Activated naive CD4-positive, alpha-beta T cell treated with anti-CD3 and anti-CD28 coated beads, Interleukin-2, amount 10 ng/mL, durations not matched to agents 7 days and 5 days (primary cell): ENCODE results near the gene EDC4.
"Not testable (repeated sequence)": the region's sequence is repeated elsewhere in the genome, so short reads cannot be mapped to it uniquely, and the experiment has no call there.

Experiments used
- CTCF ChIA-PET: fragments of 350-600 bp; sonication (Branson Sonifier 250); formaldehyde crosslinking; loops from one replicate; lab custom pipeline; 2021; ENCODE audit warnings: antibody characterized with exemption; lab: Charles Lee
- DNase-seq: peaks from one replicate; pipeline ENCODE4 v3.0.0-alpha.2; 2020
- H3K27ac Mint-ChIP-seq: one replicate; pipeline ENCODE4 v1.8.0; 2021; ENCODE audit warnings: mild to moderate bottlenecking, moderate library complexity, mixed read lengths
- H3K27me3 Mint-ChIP-seq: one replicate; pipeline ENCODE4 v1.8.0; 2021; ENCODE audit warnings: mild to moderate bottlenecking, mixed read lengths
- H3K36me3 Mint-ChIP-seq: one replicate; pipeline ENCODE4 v1.8.0; 2021; ENCODE audit warnings: mixed read lengths
- H3K4me1 Mint-ChIP-seq: one replicate; pipeline ENCODE4 v1.8.0; 2021; ENCODE audit warnings: mixed read lengths
- H3K4me3 Mint-ChIP-seq: one replicate; pipeline ENCODE4 v1.8.0; 2021; ENCODE audit warnings: mild to moderate bottlenecking, moderate library complexity, mixed read lengths
- H3K9me3 Mint-ChIP-seq: one replicate; pipeline ENCODE4 v1.8.0; 2021; ENCODE audit warnings: mixed read lengths

Gene EDC4

DNA sequence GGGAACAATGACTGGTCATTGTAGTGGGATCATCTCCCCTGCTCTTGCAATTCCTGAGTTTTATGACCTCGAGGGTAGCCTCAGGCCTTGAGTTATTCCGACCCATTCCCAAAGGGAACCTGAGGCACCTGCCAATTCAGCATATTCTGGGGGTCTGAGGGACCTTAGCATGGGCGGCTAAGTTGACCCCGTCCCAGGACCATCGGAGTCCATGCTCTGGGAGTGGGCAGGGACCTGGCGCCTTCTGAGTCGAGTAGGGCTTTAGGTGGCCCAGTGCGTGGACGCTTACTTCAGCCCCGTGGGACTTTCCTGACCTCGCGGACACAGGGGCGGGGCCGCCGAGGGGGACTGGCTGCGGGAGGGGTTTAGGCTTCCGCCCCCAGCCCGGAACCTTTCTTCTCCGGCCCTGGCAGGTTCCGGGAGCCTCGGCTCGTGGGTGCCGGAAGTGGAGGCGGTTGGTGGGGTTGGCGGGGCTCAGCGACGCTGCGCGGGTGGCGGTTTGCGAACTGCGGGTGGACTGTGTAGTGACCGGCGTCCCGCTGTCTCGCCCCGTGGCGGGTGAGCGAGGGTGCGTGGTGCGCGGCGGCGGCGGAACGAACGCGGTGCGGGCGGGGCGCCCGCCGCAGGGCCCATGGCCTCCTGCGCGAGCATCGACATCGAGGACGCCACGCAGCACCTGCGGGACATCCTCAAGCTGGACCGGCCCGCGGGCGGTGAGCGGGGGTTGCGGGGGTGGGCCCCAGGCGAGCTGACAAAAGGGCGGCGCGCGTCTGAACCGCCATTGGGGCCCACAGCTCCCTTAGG is at the start of gene EDC4:
Gene EDC4, plus strand, starts transcription at position 422 of the 804 bp plus-strand sequence. Its CDS starts 210 bp downstream, at position 632.
- Mint-ChIP-seq H3K36me3 (peaks cover 29% of the 10 kb centered on the region), H3K4me1 (peaks cover 34% of the 10 kb centered on the region), H3K9me3 (no peaks in the 10 kb centered on the region), H3K4me3 (peak within 1 kb of the TSS; percentile 91), H3K27me3 (no peaks in the 10 kb centered on the region), H3K27ac (peak within 1 kb of the TSS; percentile 90)
- CTCF ChIA-PET, result interaction anchor here (0.8 to 1.9 kb wide), 8 partner anchors 11 to 352 kb away, joined by 4 to 6 read pairs (median 4); partner anchors contain the start of gene NRN1L
- peak; percentile 91 for DNase-seq

GRCh38 chr16:67825119-67825518 is 47.7 kb upstream of the EDC4 start:
- H3K9me3 Mint-ChIP-seq, result no peaks in the 10 kb centered on the region
- no peaks in the 10 kb centered on the region for H3K4me1 Mint-ChIP-seq
- CTCF ChIA-PET, result interaction anchor here (0.6 to 1.0 kb wide), 2 partner anchors 9 to 10 kb away, joined by 4 read pairs; no protein-coding TSS in a partner anchor
- no peak for DNase-seq
- H3K4me3 Mint-ChIP-seq, result no peak overlapping the region
- no peak overlapping the region for H3K27ac Mint-ChIP-seq
- peaks cover 7% of the 10 kb centered on the region for H3K36me3 Mint-ChIP-seq
- peaks cover 6% of the 10 kb centered on the region for H3K27me3 Mint-ChIP-seq

DNA sequence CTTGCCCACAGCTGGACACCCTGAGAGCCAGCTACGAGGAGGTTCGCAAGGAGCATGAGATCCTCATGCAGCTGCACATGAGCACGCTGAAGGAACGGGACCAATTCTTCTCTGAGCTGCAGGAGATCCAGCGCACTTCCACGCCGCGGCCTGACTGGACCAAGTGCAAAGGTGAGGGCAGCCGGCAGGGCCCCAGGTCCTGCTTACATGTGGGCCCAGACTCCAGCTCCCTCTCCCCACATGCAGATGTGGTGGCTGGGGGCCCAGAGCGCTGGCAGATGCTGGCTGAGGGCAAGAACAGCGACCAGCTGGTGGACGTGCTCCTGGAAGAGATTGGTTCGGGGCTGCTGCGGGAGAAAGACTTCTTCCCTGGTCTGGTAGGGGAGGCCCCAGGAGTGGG is 46.9 kb upstream of the EDC4 start:
- CTCF ChIA-PET, result interaction anchor here (1.0 to 6.4 kb wide), 2 partner anchors 10 to 305 kb away, joined by 4 to 45 read pairs; no protein-coding TSS in a partner anchor
- peaks cover 10% of the 10 kb centered on the region for H3K36me3 Mint-ChIP-seq
- no peak for DNase-seq
- no peaks in the 10 kb centered on the region for H3K4me1 Mint-ChIP-seq
- no peaks in the 10 kb centered on the region for H3K9me3 Mint-ChIP-seq
- peaks cover 6% of the 10 kb centered on the region for H3K27me3 Mint-ChIP-seq
- no peak overlapping the region for H3K4me3 Mint-ChIP-seq
- no peak overlapping the region for H3K27ac Mint-ChIP-seq

DNA sequence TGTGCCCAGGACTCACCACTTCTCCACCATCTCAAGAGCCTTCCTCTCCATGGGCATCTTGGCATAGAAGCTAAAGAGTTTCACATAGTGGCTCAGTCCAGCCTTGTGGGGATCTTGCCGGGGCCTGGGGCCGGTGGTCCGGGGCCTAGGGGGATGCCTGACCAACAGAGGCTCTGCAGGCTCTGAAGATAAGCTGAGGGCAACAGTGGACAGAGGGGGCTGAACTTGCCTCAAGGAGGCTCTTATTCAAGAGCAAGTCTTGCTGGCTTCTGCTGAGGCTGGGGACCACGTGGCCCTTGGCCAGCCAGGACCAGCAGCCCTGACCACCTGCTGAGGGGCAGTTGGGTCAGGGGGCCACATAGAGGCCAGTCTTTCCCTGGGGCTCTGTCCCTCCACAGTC is 44.2 kb upstream of the EDC4 start:
- CTCF ChIA-PET, result interaction anchor here (6.4 kb wide), 1 partner anchor 13 kb away, joined by 45 read pairs; no protein-coding TSS in a partner anchor
- Mint-ChIP-seq H3K4me1 (peaks cover 10% of the 10 kb centered on the region), H3K36me3 (peaks cover 17% of the 10 kb centered on the region), H3K27ac (no peak overlapping the region), H3K27me3 (peaks cover 6% of the 10 kb centered on the region), H3K9me3 (no peaks in the 10 kb centered on the region), H3K4me3 (no peak overlapping the region)
- no peak for DNase-seq

GRCh38 chr16:67833030-67833414 is 39.8 kb upstream of the EDC4 start:
- Mint-ChIP-seq H3K36me3 (peaks cover 17% of the 10 kb centered on the region), H3K4me1 (peaks cover 16% of the 10 kb centered on the region), H3K27ac (peak overlapping the region; percentile 42), H3K27me3 (peaks cover 3% of the 10 kb centered on the region), H3K9me3 (no peaks in the 10 kb centered on the region), H3K4me3 (peak overlapping the region; percentile 82)
- CTCF ChIA-PET, result interaction anchor here (0.6 to 2.6 kb wide), 6 partner anchors 11 to 164 kb away, joined by 3 to 28 read pairs (median 4); no protein-coding TSS in a partner anchor
- DNase-seq, result no peak

DNA sequence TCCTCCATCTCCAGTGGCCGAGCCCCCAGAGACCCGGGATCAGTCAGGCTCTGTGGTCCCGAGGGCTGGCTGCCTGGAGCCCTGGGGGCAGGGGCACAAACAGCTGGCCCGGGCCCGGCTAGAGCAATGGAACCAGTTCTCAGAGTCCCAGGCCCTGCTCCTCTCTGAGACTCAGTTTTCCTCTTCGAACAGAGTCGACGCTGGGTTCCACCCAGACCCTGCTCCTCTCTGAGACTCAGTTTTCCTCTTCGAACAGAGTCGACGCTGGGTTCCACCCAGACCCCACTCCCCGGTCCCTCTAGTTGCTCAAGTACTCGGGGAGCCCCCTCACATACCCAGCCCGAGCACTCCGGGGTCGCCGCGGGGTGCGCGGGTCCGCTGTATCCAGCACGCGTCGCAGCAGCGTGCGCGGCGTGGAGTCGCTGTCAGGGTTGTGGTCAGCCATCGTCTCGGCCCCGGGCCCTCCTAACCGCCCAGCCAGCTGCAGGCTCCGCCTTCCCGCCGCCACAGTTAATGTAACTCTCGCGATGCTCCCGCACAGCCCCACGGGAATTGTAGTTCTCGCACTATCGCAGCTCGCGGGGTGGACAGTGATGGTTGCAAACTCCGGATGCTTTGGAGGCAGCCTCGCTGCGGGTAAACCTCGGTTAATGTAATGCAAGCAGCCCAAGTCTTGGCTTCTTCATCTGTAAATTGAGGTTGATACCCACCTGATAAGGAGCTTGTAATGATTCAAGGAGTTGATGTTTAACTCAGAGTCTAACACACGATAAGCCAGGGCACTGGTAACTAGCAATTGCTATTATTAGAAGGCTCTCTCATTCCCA is 39.2 kb upstream of the EDC4 start:
- Mint-ChIP-seq H3K36me3 (peaks cover 14% of the 10 kb centered on the region), H3K9me3 (no peaks in the 10 kb centered on the region), H3K4me1 (peaks cover 16% of the 10 kb centered on the region), H3K27ac (peak overlapping the region; percentile 76), H3K4me3 (peak overlapping the region; percentile 82), H3K27me3 (peaks cover 3% of the 10 kb centered on the region)
- DNase-seq, result peak; percentile 97
- CTCF ChIA-PET, result interaction anchor here (0.5 to 2.6 kb wide), 8 partner anchors 11 to 312 kb away, joined by 3 to 28 read pairs (median 3); no protein-coding TSS in a partner anchor

- peaks cover 10% of the 10 kb centered on the region for H3K36me3 Mint-ChIP-seq
- CTCF ChIA-PET, result interaction anchor here (0.5 to 2.6 kb wide), 7 partner anchors 18 to 313 kb away, joined by 3 to 28 read pairs (median 3); no protein-coding TSS in a partner anchor
- no peak overlapping the region for H3K27ac Mint-ChIP-seq
- H3K9me3 Mint-ChIP-seq, result no peaks in the 10 kb centered on the region
- peaks cover 3% of the 10 kb centered on the region for H3K27me3 Mint-ChIP-seq
- H3K4me3 Mint-ChIP-seq, result peak overlapping the region; percentile 82
- peaks cover 16% of the 10 kb centered on the region for H3K4me1 Mint-ChIP-seq
- DNase-seq, result no peak
Observed at GRCh38 chr16:67834242-67834614, 38.6 kb upstream of the EDC4 start.

DNA sequence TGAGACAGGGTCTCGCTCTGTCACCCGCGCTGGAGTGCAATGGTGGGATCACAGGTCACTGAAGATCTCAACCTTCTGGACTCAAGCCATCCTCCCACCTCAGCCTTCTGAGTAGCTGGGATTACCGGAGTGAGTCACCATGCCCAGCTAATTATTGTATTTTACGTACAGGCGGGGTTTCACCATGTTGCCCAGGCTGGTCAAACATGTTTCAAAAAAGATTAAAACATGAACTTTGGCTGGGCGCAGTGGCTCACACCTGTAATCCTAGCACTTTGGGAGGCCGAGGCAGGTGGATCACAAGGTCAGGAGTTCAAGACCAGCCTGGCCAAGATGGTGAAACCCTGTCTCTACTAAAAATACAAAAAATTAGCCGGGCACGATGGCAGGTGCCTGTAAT is 35.7 kb upstream of the EDC4 start:
- not testable (repeated sequence) for H3K36me3 Mint-ChIP-seq, H3K27me3 Mint-ChIP-seq, H3K4me3 Mint-ChIP-seq, H3K27ac Mint-ChIP-seq, DNase-seq, H3K9me3 Mint-ChIP-seq
- peaks cover 23% of the 10 kb centered on the region for H3K4me1 Mint-ChIP-seq
- CTCF ChIA-PET, result interaction anchor here (0.6 kb wide), 1 partner anchor 18 kb away, joined by 4 read pairs; no protein-coding TSS in a partner anchor

- no peak overlapping the region for H3K4me3 Mint-ChIP-seq
- H3K27me3 Mint-ChIP-seq, result peaks cover 3% of the 10 kb centered on the region
- DNase-seq, result no peak
- H3K4me1 Mint-ChIP-seq, result peaks cover 20% of the 10 kb centered on the region
- peaks cover 3% of the 10 kb centered on the region for H3K36me3 Mint-ChIP-seq
- CTCF ChIA-PET, result interaction anchor here (0.6 kb wide), 1 partner anchor 19 kb away, joined by 4 read pairs; no protein-coding TSS in a partner anchor
- H3K27ac Mint-ChIP-seq, result no peak overlapping the region
- H3K9me3 Mint-ChIP-seq, result no peaks in the 10 kb centered on the region
Observed at GRCh38 chr16:67837811-67838210, 35.0 kb upstream of the EDC4 start.

GRCh38 chr16:67841198-67841815 is 31.5 kb upstream of the EDC4 start:
- no peaks in the 10 kb centered on the region for H3K9me3 Mint-ChIP-seq
- peaks cover 18% of the 10 kb centered on the region for H3K36me3 Mint-ChIP-seq
- peaks cover 43% of the 10 kb centered on the region for H3K4me1 Mint-ChIP-seq
- DNase-seq, result no peak
- H3K4me3 Mint-ChIP-seq, result peak overlapping the region; percentile 91
- no peaks in the 10 kb centered on the region for H3K27me3 Mint-ChIP-seq
- CTCF ChIA-PET, result interaction anchor here (1.1 to 1.2 kb wide), 3 partner anchors 25 to 320 kb away, joined by 3 to 5 read pairs (median 3); no protein-coding TSS in a partner anchor
- peak overlapping the region; percentile 97 for H3K27ac Mint-ChIP-seq

DNA sequence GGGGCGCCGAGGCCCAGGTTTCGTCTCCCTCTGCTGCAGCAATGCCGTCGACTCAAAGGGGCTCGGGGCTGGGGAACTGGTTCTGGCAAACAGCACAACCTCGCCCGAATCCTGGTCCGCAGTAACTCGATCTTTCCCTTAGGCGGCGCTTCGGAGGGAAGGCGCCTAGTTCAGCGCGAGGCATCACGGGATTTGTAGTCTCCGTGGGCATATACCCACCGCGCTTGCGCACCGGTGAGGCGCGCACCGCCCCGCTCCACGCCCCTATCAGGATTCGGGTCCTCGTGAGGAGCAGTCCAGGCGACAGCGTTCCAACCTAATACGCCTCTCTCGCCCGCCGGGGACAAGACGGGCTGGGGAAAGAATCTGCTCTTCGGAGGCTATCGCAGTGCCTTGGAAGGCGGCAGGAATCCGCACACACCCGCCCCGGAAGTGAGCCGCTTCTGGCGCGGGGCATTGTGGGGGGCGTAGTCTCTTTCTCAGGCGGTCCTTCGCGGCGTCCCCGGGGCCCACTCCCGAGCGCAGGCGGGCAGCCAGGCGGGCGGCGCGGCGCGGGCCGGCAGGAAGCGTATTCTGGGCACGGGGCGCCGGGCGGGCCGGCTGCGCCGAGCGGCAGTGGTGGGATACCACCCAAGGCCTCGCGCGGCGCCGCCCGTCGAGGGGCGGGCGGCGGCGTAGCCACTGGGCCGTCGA is 30.9 kb upstream of the EDC4 start, which contains the start of gene THAP11:
Gene THAP11, plus strand, starts transcription at position 505 of the 693 bp plus-strand sequence. CDS start 235 bp downstream, outside the sequence.
- CTCF ChIA-PET, result interaction anchor here (1.2 to 1.3 kb wide), 2 partner anchors 31 to 100 kb away, joined by 3 to 5 read pairs; partner anchors contain the start of gene EDC4
- H3K27ac Mint-ChIP-seq, result peak within 1 kb of the TSS; percentile 99
- H3K9me3 Mint-ChIP-seq, result no peaks in the 10 kb centered on the region
- no peaks in the 10 kb centered on the region for H3K27me3 Mint-ChIP-seq
- H3K4me1 Mint-ChIP-seq, result peaks cover 43% of the 10 kb centered on the region
- peaks cover 18% of the 10 kb centered on the region for H3K36me3 Mint-ChIP-seq
- peak; percentile 97 for DNase-seq
- peak within 1 kb of the TSS; percentile 95 for H3K4me3 Mint-ChIP-seq

DNA sequence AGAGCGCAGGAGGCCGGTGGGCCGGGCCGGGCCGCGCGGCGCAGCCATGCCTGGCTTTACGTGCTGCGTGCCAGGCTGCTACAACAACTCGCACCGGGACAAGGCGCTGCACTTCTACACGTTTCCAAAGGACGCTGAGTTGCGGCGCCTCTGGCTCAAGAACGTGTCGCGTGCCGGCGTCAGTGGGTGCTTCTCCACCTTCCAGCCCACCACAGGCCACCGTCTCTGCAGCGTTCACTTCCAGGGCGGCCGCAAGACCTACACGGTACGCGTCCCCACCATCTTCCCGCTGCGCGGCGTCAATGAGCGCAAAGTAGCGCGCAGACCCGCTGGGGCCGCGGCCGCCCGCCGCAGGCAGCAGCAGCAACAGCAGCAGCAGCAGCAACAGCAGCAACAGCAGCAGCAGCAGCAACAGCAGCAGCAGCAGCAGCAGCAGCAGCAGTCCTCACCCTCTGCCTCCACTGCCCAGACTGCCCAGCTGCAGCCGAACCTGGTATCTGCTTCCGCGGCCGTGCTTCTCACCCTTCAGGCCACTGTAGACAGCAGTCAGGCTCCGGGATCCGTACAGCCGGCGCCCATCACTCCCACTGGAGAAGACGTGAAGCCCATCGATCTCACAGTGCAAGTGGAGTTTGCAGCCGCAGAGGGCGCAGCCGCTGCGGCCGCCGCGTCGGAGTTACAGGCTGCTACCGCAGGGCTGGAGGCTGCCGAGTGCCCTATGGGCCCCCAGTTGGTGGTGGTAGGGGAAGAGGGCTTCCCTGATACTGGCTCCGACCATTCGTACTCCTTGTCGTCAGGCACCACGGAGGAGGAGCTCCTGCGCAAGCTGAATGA is 30.1 kb upstream of the EDC4 start:
- Mint-ChIP-seq H3K4me3 (peak overlapping the region; percentile 95), H3K27ac (peak overlapping the region; percentile 99), H3K36me3 (peaks cover 19% of the 10 kb centered on the region), H3K27me3 (no peaks in the 10 kb centered on the region), H3K9me3 (no peaks in the 10 kb centered on the region), H3K4me1 (peaks cover 45% of the 10 kb centered on the region)
- DNase-seq, result peak; percentile 78
- CTCF ChIA-PET, result interaction anchor here (0.8 to 3.9 kb wide), 5 partner anchors 24 to 321 kb away, joined by 3 to 30 read pairs (median 5); partner anchors contain the start of gene EDC4
